Renal pelvis (tissue), 4 donors: ENCODE measurements around the gene QSOX1. TPM values are rescaled to one million over a fixed set of nuclear protein-coding genes. Genes with fewer than 3 reads are reported as not detected.

Experiments
- DNase-seq: peaks from one replicate; pipeline ENCODE4 v3.0.0-alpha.2; 2013
- polyA plus RNA-seq, 3 donors: library from polyadenylated mRNA; unstranded; fragments of 120-200 nt; gene quantifications; one replicate each; pipeline ENCODE4 v1.2.1, GENCODE V29; 2013; ENCODE audit not compliant: insufficient read length in 3 of 3

Gene QSOX1
- polyA plus RNA-seq, 3 donors: 59.2 to 68.7 (median 67.7) TPM

GRCh38 chr1:180249725-180250498 is 95.2 kb downstream of the QSOX1 start:
- DNase-seq: no peak

- DNase-seq: no peak
Observed at GRCh38 chr1:180250499-180250770, 95.8 kb downstream of the QSOX1 start.

GRCh38 chr1:180250883-180251509 is 96.3 kb downstream of the QSOX1 start:
- no peak for DNase-seq

DNA sequence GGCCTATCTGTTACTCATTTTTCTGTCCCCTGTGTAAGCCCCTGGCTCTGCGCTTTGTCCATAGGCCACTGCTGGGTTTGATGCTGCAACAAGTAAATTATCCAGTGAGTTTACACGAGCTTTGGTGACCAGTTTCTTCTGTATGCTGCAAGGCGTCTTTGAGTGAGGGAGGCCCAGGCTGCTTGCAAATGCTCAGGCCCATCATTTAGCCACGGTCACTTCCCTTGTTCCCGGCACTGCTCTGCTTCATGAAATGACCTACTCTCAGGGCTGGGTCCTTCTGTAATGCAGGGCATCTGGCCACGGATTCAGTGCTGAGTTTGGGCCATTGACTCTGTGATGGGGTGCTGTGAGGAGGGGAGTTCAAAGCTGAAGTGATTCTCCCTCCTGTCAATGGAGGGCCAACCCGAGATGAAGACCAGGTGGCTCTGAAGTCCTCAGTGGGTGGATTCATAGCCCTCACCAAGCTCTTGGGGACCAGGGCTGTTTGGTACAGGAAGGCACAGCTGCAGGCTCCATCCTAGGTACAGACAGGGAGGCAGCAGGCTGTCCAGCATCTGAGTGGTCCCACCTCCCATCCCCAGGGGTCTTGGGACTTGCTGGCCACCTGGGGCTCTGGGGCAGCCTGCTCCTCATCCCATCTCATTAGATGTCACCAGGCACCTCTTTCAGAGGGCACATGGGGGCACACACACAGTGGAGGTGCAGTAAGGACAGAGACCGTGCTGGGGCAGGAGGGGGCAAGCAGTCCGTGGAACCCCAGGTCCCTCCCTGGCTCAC is 97.0 kb downstream of the QSOX1 start:
- DNase-seq: no peak

DNA sequence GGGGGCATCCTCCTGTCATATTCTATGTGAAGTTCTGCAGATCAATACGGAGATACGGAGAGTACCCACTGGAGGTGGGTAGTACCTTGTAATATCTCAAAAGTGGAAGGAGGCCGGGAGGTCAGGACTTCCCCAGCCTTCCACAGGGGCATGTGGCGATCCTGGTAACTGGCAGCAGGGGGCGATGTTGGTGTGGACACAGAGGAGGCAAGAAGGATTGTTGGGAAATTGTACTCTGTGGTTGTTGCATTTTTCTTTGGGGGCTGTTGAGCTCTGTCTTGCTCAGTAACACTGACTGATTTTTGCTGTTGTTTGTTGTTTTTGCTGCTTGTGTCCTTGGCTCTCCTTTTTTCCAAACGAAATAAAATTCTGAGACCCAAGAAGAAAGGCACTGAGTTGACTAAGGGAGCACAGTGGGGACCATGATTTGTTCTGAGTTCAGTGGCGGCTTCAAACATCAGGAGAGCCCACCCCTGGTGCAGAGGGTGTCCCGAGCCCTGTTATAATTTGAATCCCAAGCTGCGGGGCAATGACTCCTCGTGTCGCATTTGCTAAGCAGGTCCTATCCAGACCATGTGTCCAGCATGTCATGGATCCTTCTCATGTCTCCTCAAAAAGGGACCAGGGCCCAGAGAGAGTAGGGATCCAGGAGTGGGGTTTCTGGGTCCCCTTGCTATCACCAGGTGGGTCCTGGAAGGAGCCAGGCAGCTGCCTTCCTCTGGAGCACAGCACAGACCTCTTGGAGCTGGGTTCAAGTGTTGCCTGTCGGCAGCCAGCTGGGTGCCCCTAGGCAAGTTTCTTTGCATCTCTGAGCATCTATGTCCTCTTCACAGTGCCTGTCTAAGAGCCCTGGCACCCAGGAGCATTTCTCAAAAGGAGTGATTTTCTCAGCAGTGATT is 98.2 kb downstream of the QSOX1 start:
- DNase-seq: no peak

Other genes with a start within 250 kb of the QSOX1 start
- 10 to 100 TPM; 26.8 to 32.3 (median 28.1) TPM for gene CEP350, start 200.1 kb upstream of the QSOX1 start, polyA plus RNA-seq
- 1 to 10 TPM; 1.5 to 4.5 (median 4.3) TPM for gene LHX4, start 75.4 kb downstream of the QSOX1 start, polyA plus RNA-seq